Lower leg skin (tissue), 4 donors: ENCODE measurements around the gene KPNA1. TPM values are rescaled to one million over a fixed set of nuclear protein-coding genes. Genes with fewer than 3 reads are reported as not detected.

Source experiments
- DNase-seq, 2 donors: peaks; one replicate each; pipeline ENCODE4 v3.0.0-alpha.2; 2019; ENCODE audit warnings: low spot score in 2 of 2
- H3K4me3 ChIP-seq: fragments of 200-600 bp; sonication (generic); 2 replicates; pipeline ENCODE4 v1.5.1; 2017; ENCODE audit warnings: mild to moderate bottlenecking, low read depth; ENCODE audit not compliant: poor library complexity, severe bottlenecking
- POLR2A ChIP-seq, 2 donors: fragments of 450-650 bp; IDR thresholded peaks; one replicate each; pipeline ENCODE4 v1.6.1; 2016 to 2017; ENCODE audit warnings: antibody characterized with exemption in 2 of 2, mild to moderate bottlenecking in 1 of 2, moderate library complexity in 1 of 2
- WGBS, 2 donors: methylation state at CpG; one replicate each; pipeline ENCODE4 v1.1.5; 2018; 5-methylcytosine and 5-hydroxymethylcytosine counted together
- intact Hi-C: fragments of 100-400 bp; cut with DNase I; formaldehyde crosslinking; loops from one replicate; pipeline ENCODE4 v1.15.0; 2023; ENCODE audit warnings: low total_unique reads
- total RNA-seq, 4 donors: library from RNA; depleted of rRNA; stranded (reverse); fragments of >200 nt; gene quantifications; one replicate each; pipeline ENCODE4 v1.1.0, GENCODE V29; 2016
- TF ChIP-seq, protein P1 (sequence below), 3 donors: fragments of 450-650 bp; IDR thresholded peaks; one replicate each; pipeline ENCODE4 v1.5.1; 2016; ENCODE audit warnings: antibody characterized with exemption in 3 of 3, mild to moderate bottlenecking in 3 of 3, moderate library complexity in 2 of 3

KPNA1 gene
- total RNA-seq, 4 donors from 2014 or later = 21.4 to 41.3 (median 27.6) TPM

DNA sequence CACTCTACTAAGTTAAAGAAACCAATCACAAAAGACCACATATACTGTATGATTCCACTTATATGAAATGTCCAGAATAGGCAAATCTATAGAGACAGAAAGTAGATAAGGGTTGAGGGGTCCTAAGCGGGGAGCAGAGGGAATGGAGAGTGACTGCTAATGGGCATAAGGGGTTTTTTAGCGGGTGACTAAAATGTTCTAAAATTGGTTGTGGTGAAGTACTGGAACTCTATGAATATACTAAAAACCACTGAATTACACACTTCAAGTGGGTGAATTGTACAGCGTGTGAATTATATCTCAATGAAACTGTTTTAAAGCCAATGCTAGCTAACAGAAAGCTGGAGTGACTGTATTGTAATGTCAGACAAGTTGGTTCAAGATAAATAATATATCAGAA lies 33.3 kb downstream of the KPNA1 start:
- DNase-seq = no peak
- TF ChIP-seq, protein P1, sequence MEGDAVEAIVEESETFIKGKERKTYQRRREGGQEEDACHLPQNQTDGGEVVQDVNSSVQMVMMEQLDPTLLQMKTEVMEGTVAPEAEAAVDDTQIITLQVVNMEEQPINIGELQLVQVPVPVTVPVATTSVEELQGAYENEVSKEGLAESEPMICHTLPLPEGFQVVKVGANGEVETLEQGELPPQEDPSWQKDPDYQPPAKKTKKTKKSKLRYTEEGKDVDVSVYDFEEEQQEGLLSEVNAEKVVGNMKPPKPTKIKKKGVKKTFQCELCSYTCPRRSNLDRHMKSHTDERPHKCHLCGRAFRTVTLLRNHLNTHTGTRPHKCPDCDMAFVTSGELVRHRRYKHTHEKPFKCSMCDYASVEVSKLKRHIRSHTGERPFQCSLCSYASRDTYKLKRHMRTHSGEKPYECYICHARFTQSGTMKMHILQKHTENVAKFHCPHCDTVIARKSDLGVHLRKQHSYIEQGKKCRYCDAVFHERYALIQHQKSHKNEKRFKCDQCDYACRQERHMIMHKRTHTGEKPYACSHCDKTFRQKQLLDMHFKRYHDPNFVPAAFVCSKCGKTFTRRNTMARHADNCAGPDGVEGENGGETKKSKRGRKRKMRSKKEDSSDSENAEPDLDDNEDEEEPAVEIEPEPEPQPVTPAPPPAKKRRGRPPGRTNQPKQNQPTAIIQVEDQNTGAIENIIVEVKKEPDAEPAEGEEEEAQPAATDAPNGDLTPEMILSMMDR (IDR thresholded peaks at IDR 0.05) = no peak
- TF ChIP-seq POLR2A (IDR thresholded peaks at IDR 0.05) = no peak
- WGBS, 2 donors = 96% methylated on average over 3 of the region's 3 CpGs
- intact Hi-C loops = no loop called here
- H3K4me3 ChIP-seq = no peak overlapping the region

- TF ChIP-seq POLR2A (IDR thresholded peaks at IDR 0.05) = no peak
- TF ChIP-seq, protein P1 (IDR thresholded peaks at IDR 0.05) = no peak
- WGBS, 2 donors = 73 to 83% methylated on average over 2 of the region's 2 CpGs
- no peak overlapping the region for H3K4me3 ChIP-seq
- DNase-seq = no peak
- intact Hi-C loops = no loop called here
Measured at GRCh38 chr3:122476532-122476931, 38.2 kb downstream of the KPNA1 start.

DNA sequence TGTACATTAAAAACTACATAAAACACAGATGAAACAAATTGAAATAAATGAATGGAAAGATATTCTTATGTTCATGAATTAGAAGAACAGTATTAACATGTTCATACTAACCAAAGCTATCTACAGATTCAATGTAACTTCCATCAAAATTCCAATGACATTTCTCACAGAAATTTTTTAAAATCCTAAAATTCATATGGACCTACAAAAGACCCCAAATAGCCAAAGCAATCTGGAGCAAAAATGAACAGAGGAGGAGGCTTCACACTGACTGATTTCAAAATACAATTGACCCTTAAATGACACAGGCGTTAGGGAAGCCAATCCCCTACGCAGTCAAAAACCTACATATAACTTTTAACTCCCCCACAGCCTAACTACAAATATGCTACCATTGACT lies 39.4 kb downstream of the KPNA1 start:
- no peak overlapping the region for H3K4me3 ChIP-seq
- 96% methylated on average over 2 of the region's 2 CpGs for WGBS, 2 donors

GRCh38 chr3:122469659-122470058 lies 45.1 kb downstream of the KPNA1 start:
- no peak for DNase-seq
- intact Hi-C loops = no loop called here

More for the DNA sequence above, 39.4 kb downstream of the KPNA1 start:
- intact Hi-C loops = no loop called here
- no peak for DNase-seq
- TF ChIP-seq, protein P1 (IDR thresholded peaks at IDR 0.05) = no peak
- TF ChIP-seq POLR2A (IDR thresholded peaks at IDR 0.05) = no peak

DNA sequence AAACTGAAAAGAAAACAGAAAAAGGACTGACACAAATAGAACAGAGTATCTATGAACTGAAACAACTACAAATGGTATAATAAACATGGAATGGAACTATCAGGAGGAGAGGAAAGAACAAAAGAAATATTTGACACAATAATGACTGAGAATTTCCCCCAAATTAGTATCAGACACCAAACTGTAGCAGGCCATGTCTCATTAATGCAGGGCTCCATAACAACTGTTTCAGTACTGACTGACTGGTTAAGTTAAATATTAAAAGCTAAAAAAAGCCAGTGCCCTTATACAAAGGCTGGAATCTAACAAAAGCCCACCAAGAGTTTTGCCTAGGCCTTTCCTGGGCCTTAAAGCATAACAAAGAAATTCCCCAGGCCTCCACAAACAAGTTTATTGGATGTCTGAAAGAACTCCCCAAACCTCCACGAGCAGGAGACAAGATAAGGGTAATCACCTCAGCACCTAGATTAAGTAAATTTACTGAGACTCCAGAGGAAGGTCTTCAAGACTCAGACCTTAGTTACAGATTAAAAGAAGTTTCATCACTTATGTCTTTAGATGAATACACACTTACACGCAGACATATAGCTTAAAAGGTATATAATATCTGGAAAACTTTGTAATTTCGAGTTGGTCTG lies 45.7 kb downstream of the KPNA1 start:
- DNase-seq = no peak
- 88 to 90% methylated on average over 3 of the region's 3 CpGs for WGBS, 2 donors
- TF ChIP-seq, protein P1 (IDR thresholded peaks at IDR 0.05) = no peak
- no peak for TF ChIP-seq POLR2A (IDR thresholded peaks at IDR 0.05)
- H3K4me3 ChIP-seq = no peak overlapping the region
- intact Hi-C loops = no loop called here

More at GRCh38 chr3:122469659-122470058, 45.1 kb downstream of the KPNA1 start:
- TF ChIP-seq, protein P1 (IDR thresholded peaks at IDR 0.05) = no peak
- no peak for TF ChIP-seq POLR2A (IDR thresholded peaks at IDR 0.05)
- H3K4me3 ChIP-seq = no peak overlapping the region
- WGBS, 2 donors = 63 to 75% methylated on average over 1 of the region's 1 CpG
